GM12878 (cell line): ENCODE measurements around the gene CYS1. TPM values are rescaled to one million over a fixed set of nuclear protein-coding genes. Genes with fewer than 3 reads are reported as not detected.
"Not testable (repeated sequence)": the region's sequence is repeated elsewhere in the genome, so short reads cannot be mapped to it uniquely, and the experiment has no call there.

Source experiments
- ATAC-seq: fragments of 200-7000 bp; cut with Tn5 transposase; 3 replicates; pipeline ENCODE4 v1.9.1; 2020; ENCODE audit warnings: mild to moderate bottlenecking, moderate library complexity
- BruUV-seq: library from RNA; stranded (reverse); fragments of 400-500 nt; replicated peaks from 2 replicates; lab custom pipeline; 2021; lab: Mats Ljungman, UMichigan
- CTCF ChIA-PET: fragments of 300-600 bp; sonication (Branson Sonifier 250); formaldehyde crosslinking; extraction: SDS; loops from one replicate; lab custom pipeline; 2021; ENCODE audit warnings: inconsistent platforms; lab: Yijun Ruan, JAX
- POLR2A ChIA-PET: fragments of 350-600 bp; formaldehyde crosslinking; extraction: SDS; loops from one replicate; lab custom pipeline; 2021; ENCODE audit warnings: inconsistent platforms; lab: Charles Lee
- RAD21 ChIA-PET: fragments of 300-600 bp; sonication (Branson Sonifier 250); formaldehyde crosslinking; loops from one replicate; lab custom pipeline; 2023; ENCODE audit warnings: antibody characterized with exemption; ENCODE audit not compliant: unreplicated experiment; lab: Charles Lee
- SMC1A ChIA-PET: fragments of 300-600 bp; sonication (Branson Sonifier 250); formaldehyde crosslinking; loops from one replicate; lab custom pipeline; 2023; ENCODE audit not compliant: unreplicated experiment, uncharacterized antibody; lab: Charles Lee
- DNase-seq: peaks from one replicate; pipeline ENCODE4 v3.0.0-alpha.2; 2011; ENCODE audit warnings: low read depth, low spot score
- FAIRE-seq: peaks from 3 replicates; lab custom pipeline; 2011; peaks lifted over from hg19 to GRCh38; lab: Jason Lieb, UNC
- H2AFZ ChIP-seq: 2 replicates; pipeline ENCODE4 v1.6.0; 2011; ENCODE audit warnings: low read depth, low read length, control low read depth; ENCODE audit not compliant: control insufficient read depth
- H3K27ac ChIP-seq: 2 replicates; pipeline ENCODE4 v1.5.1; 2011; ENCODE audit warnings: control low read depth; ENCODE audit not compliant: control insufficient read depth, insufficient read depth
- H3K27me3 ChIP-seq, 2 experiments: replicated peaks in 1 of 2; 2 replicates each; pipeline versions ENCODE4 v1.6.0 to v1.6.1; 2011; ENCODE audit warnings: low read length in 1 of 2; ENCODE audit not compliant: control insufficient read depth in 2 of 2, insufficient read depth in 2 of 2
- H3K36me3 ChIP-seq, 2 experiments: 2 replicates each; pipeline ENCODE4 v1.5.1; 2011; ENCODE audit warnings: low read length in 1 of 2; ENCODE audit not compliant: control insufficient read depth in 2 of 2, insufficient read depth in 2 of 2
- H3K4me1 ChIP-seq: 2 replicates; pipeline ENCODE4 v1.6.1; 2011; ENCODE audit warnings: mild to moderate bottlenecking, low read length, moderate library complexity, mixed read lengths; ENCODE audit not compliant: control insufficient read depth, insufficient read depth
- H3K4me2 ChIP-seq: 2 replicates; pipeline ENCODE4 v1.6.0; 2011; ENCODE audit warnings: control low read depth; ENCODE audit not compliant: control insufficient read depth, insufficient read depth
- H3K4me3 ChIP-seq: fragments of 200-600 bp; sonication (generic); 2 replicates; pipeline ENCODE4 v1.5.1; 2016
- H3K79me2 ChIP-seq: 2 replicates; pipeline ENCODE4 v1.6.0; 2011; ENCODE audit warnings: low read length; ENCODE audit not compliant: control insufficient read depth, insufficient read depth
- H3K9ac ChIP-seq: 2 replicates; pipeline ENCODE4 v1.8.0; 2011; ENCODE audit warnings: low read length, control low read depth, mixed read lengths; ENCODE audit not compliant: control insufficient read depth, insufficient read depth
- H3K9me3 ChIP-seq: replicated peaks from 3 replicates; pipeline ENCODE4 v1.5.1; 2011; ENCODE audit warnings: mild to moderate bottlenecking, low read length; ENCODE audit not compliant: control insufficient read depth, insufficient read depth
- H4K20me1 ChIP-seq: 2 replicates; pipeline ENCODE4 v1.6.0; 2011; ENCODE audit not compliant: control insufficient read depth, insufficient read depth
- RAD21 ChIP-seq: IDR thresholded peaks from 2 replicates; pipeline ENCODE4 v1.6.1; 2011; ENCODE audit warnings: mild to moderate bottlenecking, low read depth, low read length, moderate library complexity; ENCODE audit not compliant: insufficient read depth
- TCF3 ChIP-seq: IDR thresholded peaks from 2 replicates; pipeline ENCODE4 v1.6.1; 2012; ENCODE audit warnings: low read depth, mild to moderate bottlenecking, low read length, borderline replicate concordance; ENCODE audit not compliant: insufficient read depth
- WGBS: methylation state at CpG from one replicate; pipeline ENCODE4 v1.1.6; 2016; ENCODE audit warnings: low lambda C conversion rate; ENCODE audit not compliant: insufficient replicate concordance, insufficient coverage; ENCODE audit errors: missing lambda C conversion rate; 5-methylcytosine and 5-hydroxymethylcytosine counted together
- in situ Hi-C: fragments of 300-500 bp; cut with MboI; formaldehyde crosslinking; loops from 9 replicates; pipeline ENCODE4 v1.14.3; 2018; ENCODE audit warnings: mixed read lengths
- intact Hi-C: fragments of 100-400 bp; cut with micrococcal nuclease; formaldehyde crosslinking; loops from one replicate; pipeline ENCODE4 v1.14.2; 2022; ENCODE audit not compliant: unreplicated experiment
- polyA plus RNA-seq, 11 experiments: library from polyadenylated mRNA; depleted of rRNA in 4 of 11; unstranded in 6 of 11; stranded (reverse) in 5 of 11; fragments of >200 nt; fragmentation: Nextera tagmentation in 4 of 11; fragmentation: Illumina TruSeq in 1 of 11; extraction: Ambion mirVana in 4 of 11; extraction: Trizol in 1 of 11; gene quantifications; 1 replicate in 1 of 11; 2 replicates in 10 of 11; pipeline versions ENCODE4 v1.2.1 to v1.2.3, GENCODE V29; 2011 to 2016; ENCODE audit warnings: inconsistent platforms in 2 of 11, missing spikeins in 2 of 11, low read depth in 1 of 11
- total RNA-seq, 4 experiments: library from RNA; depleted of rRNA in 3 of 4; stranded (reverse); fragments of >200 nt in 3 of 4; fragmentation: Illumina TruSeq in 1 of 4; extraction: Trizol in 1 of 4; gene quantifications; 2 replicates each; pipeline versions ENCODE4 v1.2.1 to v1.2.3, GENCODE V29; 2013 to 2021
- TF ChIP-seq, protein P1 (sequence below): IDR thresholded peaks from 2 replicates; pipeline ENCODE4 v1.6.1; 2011; ENCODE audit warnings: borderline replicate concordance, low read depth, mild to moderate bottlenecking, moderate library complexity, low read length; ENCODE audit not compliant: insufficient read depth, poor library complexity, severe bottlenecking

Gene CYS1
- total and polyA plus RNA-seq, 10 of the 15 experiments (the other 5 are each of a cell fraction or from before 2014, with no cell fraction given) = 0.35 to 6.4 (median 2.5) TPM

GRCh38 chr2:10014418-10015190 is 65.6 kb downstream of the CYS1 start (continued):
- TF ChIP-seq RAD21 = no peak

DNA sequence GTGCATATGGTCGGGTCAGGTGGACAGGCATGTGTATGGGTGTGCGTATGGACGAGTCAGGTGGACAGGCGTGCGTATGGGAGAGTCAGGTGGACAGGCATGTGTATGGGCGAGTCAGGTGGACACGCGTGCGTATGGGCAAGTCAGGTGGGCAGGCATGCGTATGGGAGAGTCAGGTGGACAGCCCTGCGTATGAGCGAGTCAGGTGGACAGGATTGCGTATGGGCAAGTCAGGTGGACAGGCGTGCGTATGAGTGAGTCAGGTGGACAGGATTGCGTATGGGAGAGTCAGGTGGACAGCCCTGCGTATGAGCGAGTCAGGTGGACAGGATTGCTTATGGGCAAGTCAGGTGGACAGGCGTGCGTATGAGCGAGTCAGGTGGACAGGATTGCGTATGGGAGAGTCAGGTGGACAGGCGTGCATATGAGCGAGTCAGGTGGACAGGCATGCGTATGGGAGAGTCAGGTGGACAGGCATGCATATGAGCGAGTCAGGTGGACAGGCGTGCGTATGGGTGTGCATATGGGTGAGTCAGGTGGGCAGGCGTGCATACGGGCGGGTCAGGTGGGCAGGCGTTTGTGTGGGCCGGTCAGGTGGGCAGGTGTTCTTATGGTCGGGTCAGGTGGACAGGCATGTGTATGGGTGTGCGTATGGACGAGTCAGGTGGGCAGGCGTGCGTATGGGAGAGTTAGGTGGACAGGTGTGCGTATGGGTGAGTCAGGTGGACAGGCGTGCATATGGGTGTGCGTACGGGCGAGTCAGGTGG is 66.4 kb downstream of the CYS1 start:
- H3K36me3 ChIP-seq, H3K4me2 ChIP-seq, BruUV-seq, H3K4me3 ChIP-seq, FAIRE-seq, ATAC-seq, H2AFZ ChIP-seq, DNase-seq, H3K79me2 ChIP-seq, H3K9ac ChIP-seq, in situ Hi-C loops, H3K27ac ChIP-seq, RAD21 ChIA-PET, SMC1A ChIA-PET, H3K4me1 ChIP-seq, intact Hi-C loops, POLR2A ChIA-PET, H3K9me3 ChIP-seq, H4K20me1 ChIP-seq, CTCF ChIA-PET, H3K27me3 ChIP-seq: not testable (repeated sequence)
- TF ChIP-seq TCF3 = 0 out of 2 replicates have a peak, but pooled peaks have one; percentile 18
- TF ChIP-seq, protein P1, sequence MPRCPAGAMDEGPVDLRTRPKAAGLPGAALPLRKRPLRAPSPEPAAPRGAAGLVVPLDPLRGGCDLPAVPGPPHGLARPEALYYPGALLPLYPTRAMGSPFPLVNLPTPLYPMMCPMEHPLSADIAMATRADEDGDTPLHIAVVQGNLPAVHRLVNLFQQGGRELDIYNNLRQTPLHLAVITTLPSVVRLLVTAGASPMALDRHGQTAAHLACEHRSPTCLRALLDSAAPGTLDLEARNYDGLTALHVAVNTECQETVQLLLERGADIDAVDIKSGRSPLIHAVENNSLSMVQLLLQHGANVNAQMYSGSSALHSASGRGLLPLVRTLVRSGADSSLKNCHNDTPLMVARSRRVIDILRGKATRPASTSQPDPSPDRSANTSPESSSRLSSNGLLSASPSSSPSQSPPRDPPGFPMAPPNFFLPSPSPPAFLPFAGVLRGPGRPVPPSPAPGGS = peak; percentile 87
- WGBS = 96% methylated on average over 43 of the region's 43 CpGs
